HG03469 (cell line): Measurements from ENCODE around the gene ZNF211.
A peak's percentile ranks its signal among the peaks of the same experiment; 100 is the strongest.

ENCODE experiments used
- ATAC-seq: cut with Tn5 transposase; IDR thresholded peaks from one replicate; pipeline ENCODE4 v1.9.1; 2021; ENCODE audit warnings: mild to moderate bottlenecking, moderate library complexity, moderate number of reproducible peaks; ENCODE audit not compliant: unreplicated experiment

The ZNF211 gene

GRCh38 chr19:57632987-57633831, at the start of gene ZNF211:
ZNF211 (plus strand) TSS chr19:57633168; CDS start chr19:57633347, 179 bp downstream.
- ATAC-seq, result peak; percentile 90

- ATAC-seq, result peak; percentile 55
Observed at GRCh38 chr19:57583521-57584416, 49.2 kb upstream of the ZNF211 start, which contains the start of gene ZIK1. ZIK1 (plus strand) TSS chr19:57584145; CDS start chr19:57584357, 212 bp downstream.

- ATAC-seq, result no peak
Observed at GRCh38 chr19:57587529-57587928, 45.4 kb upstream of the ZNF211 start.

- ATAC-seq, result no peak
Observed at GRCh38 chr19:57599377-57599760, 33.6 kb upstream of the ZNF211 start.

GRCh38 chr19:57599761-57600383, 33.1 kb upstream of the ZNF211 start, which contains the start of gene ZNF530:
ZNF530 (plus strand) TSS chr19:57599885; CDS start chr19:57604346, 4,461 bp downstream.
- peak; percentile 85 for ATAC-seq

- no peak for ATAC-seq
Observed at GRCh38 chr19:57606931-57607330, 26.0 kb upstream of the ZNF211 start.

- no peak for ATAC-seq
Observed at GRCh38 chr19:57611113-57611512, 21.9 kb upstream of the ZNF211 start.

GRCh38 chr19:57613941-57614743, 18.8 kb upstream of the ZNF211 start, which contains the start of gene ZNF134:
ZNF134 (plus strand) TSS chr19:57614242; CDS start chr19:57619469, 5,227 bp downstream.
- ATAC-seq, result peak; percentile 90

- ATAC-seq, result no peak
Observed at GRCh38 chr19:57615346-57615745, 17.6 kb upstream of the ZNF211 start.

- ATAC-seq, result no peak
Observed at GRCh38 chr19:57620673-57621348, 12.2 kb upstream of the ZNF211 start.

GRCh38 chr19:57623091-57623490, 9.9 kb upstream of the ZNF211 start:
- no peak for ATAC-seq

GRCh38 chr19:57633832-57634131, 814 bp downstream of the ZNF211 start:
- ATAC-seq, result no peak

- no peak for ATAC-seq
Observed at GRCh38 chr19:57637379-57637778, 4.4 kb downstream of the ZNF211 start.

GRCh38 chr19:57641715-57642234, 8.8 kb downstream of the ZNF211 start:
- no peak for ATAC-seq

- ATAC-seq, result no peak
Observed at GRCh38 chr19:57642396-57643046, 9.6 kb downstream of the ZNF211 start.

- no peak for ATAC-seq
Observed at GRCh38 chr19:57643734-57644133, 10.8 kb downstream of the ZNF211 start.

- ATAC-seq, result no peak
Observed at GRCh38 chr19:57648331-57649003, 15.5 kb downstream of the ZNF211 start.

- ATAC-seq, result no peak
Observed at GRCh38 chr19:57651654-57651996, 18.7 kb downstream of the ZNF211 start.
